ENCODE measurements around the gene SDSL.
A peak's percentile ranks its signal among the peaks of the same experiment; 100 is the strongest.

The SDSL gene

GRCh38 chr12:113420996-113421595 is 1.1 kb upstream of the SDSL start:
- DNase-seq (ENCODE audit: low read depth): no peak

- no peak for DNase-seq (ENCODE audit: low read depth)
These were observed 898 bp downstream of the SDSL start for GRCh38 chr12:113422886-113423669.

GRCh38 chr12:113424456-113424855 is 2.3 kb downstream of the SDSL start:
- DNase-seq (ENCODE audit: low read depth): no peak

GRCh38 chr12:113424915-113425823 is 3.0 kb downstream of the SDSL start:
- DNase-seq (ENCODE audit: low read depth): peak; percentile 10

GRCh38 chr12:113425960-113426453 is 3.8 kb downstream of the SDSL start:
- no peak for DNase-seq (ENCODE audit: low read depth)

GRCh38 chr12:113427882-113428281 is 5.7 kb downstream of the SDSL start:
- no peak for DNase-seq (ENCODE audit: low read depth)

- no peak for DNase-seq (ENCODE audit: low read depth)
These were observed 6.3 kb downstream of the SDSL start for GRCh38 chr12:113428482-113428881.

GRCh38 chr12:113432986-113433385 is 10.8 kb downstream of the SDSL start:
- no peak for DNase-seq (ENCODE audit: low read depth)

GRCh38 chr12:113435367-113435766 is 13.2 kb downstream of the SDSL start:
- no peak for DNase-seq (ENCODE audit: low read depth)

- DNase-seq (ENCODE audit: low read depth): no peak
These were observed 14.4 kb downstream of the SDSL start for GRCh38 chr12:113436586-113436985.

GRCh38 chr12:113436993-113437728 is 15.0 kb downstream of the SDSL start:
- no peak for DNase-seq (ENCODE audit: low read depth)

GRCh38 chr12:113437729-113438100 is 15.5 kb downstream of the SDSL start:
- no peak for DNase-seq (ENCODE audit: low read depth)

- DNase-seq (ENCODE audit: low read depth): no peak
These were observed 16.5 kb downstream of the SDSL start for GRCh38 chr12:113438523-113439300.

- DNase-seq (ENCODE audit: low read depth): no peak
These were observed 17.1 kb downstream of the SDSL start for GRCh38 chr12:113439301-113439597.

GRCh38 chr12:113439606-113440030 is 17.4 kb downstream of the SDSL start:
- DNase-seq (ENCODE audit: low read depth): no peak

GRCh38 chr12:113440336-113440735 is 18.2 kb downstream of the SDSL start:
- no peak for DNase-seq (ENCODE audit: low read depth)

- no peak for DNase-seq (ENCODE audit: low read depth)
These were observed 19.0 kb downstream of the SDSL start for GRCh38 chr12:113440947-113441782.

GRCh38 chr12:113443030-113443539 is 20.9 kb downstream of the SDSL start:
- no peak for DNase-seq (ENCODE audit: low read depth)

- DNase-seq (ENCODE audit: low read depth): no peak
These were observed 23.5 kb downstream of the SDSL start for GRCh38 chr12:113445544-113446171.

- DNase-seq (ENCODE audit: low read depth): no peak
These were observed 26.7 kb downstream of the SDSL start for GRCh38 chr12:113448873-113449272.

All from stimulated activated CD8-positive, alpha-beta memory T cell treated with anti-CD3 and anti-CD28 coated beads, Interleukin-12 subunit alpha, Interleukin-12 subunit beta, amount 100 ng/mL, for 1 hour (primary cell).